KG1 (cell line): ENCODE results near the gene AJAP1.

ENCODE experiments used
- DNase-seq: peaks from one replicate; lab custom pipeline; 2025; lab: John Stamatoyannopoulos, UW

AJAP1 gene

DNA sequence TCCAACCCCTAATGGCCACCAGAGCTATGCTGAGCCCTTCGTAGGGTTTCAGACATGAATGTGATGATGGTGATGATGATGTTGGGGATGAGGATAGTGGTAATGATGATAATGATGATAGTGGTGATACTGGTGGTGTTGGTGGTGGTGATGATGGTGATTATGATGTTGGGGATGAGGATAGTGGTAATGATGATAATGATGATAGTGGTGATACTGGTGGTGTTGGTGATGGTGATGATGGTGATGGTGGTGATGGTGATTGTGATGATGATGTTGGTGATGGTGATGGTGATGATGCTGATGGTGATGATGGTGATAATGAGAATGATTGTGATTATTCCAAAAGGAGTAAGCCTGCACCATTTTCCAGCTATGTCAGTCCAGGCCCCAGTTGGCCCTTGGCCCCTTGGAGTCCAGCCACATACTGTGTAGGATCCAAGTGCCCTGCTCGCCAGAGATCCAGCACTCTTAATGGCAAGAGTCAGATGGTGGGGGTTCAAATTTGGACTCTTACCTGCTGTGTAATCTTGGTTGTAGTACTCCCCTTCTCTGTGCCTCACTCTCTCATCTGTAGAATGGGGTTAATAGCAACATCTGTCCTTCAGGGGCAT lies 28.3 kb downstream of the AJAP1 start:
- DNase-seq: no peak

GRCh38 chr1:4684136-4684535 lies 29.7 kb downstream of the AJAP1 start:
- DNase-seq: no peak

DNA sequence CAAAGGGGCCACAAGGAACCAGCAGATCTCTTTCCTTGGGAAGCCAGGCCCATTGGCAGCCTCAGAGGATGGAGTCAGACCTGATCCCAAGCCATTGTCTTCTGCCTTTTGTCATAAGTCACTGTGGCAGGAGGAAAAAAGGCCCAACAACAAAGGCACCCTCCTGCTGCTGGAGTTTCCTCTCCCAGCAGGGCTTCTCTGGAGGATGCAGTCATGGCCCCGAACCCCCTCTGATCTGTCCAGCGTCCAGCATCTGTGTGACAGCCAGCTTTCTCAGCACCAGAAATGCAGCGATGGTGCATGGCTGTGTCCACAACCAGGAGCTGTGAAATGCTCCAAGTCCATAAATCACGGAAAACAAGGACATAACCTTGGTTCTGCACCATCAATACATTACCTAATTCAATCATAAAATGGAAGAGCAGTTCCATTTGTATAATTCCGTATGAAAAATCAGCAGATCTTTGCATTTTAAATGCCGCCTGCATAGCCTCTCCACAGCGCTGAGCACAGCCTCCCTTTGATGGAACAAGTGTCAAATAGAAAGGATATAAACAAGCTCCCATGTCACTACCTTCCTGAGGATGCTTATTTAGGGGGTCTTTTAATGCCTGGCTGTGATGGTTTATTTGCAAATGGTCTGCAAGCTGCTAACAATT lies 30.6 kb downstream of the AJAP1 start:
- DNase-seq: no peak

DNA sequence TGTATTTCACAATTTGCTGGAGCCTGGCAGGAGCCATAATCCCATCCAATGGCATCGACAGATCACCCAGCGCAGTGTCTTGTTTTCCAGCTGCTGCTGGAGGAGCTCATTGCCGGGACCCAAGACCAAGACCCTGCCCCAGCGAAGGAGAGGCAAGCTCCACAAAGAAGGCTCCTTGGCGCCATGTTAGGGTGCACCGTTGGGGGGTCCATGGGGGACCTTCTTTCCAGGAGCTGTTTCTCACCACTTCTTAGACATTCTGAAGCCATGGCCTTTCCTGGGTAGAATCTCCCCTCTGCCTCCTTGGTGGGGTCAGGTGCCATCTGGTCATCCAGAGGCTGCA lies 31.1 kb downstream of the AJAP1 start:
- DNase-seq: no peak

- no peak for DNase-seq
Measured at GRCh38 chr1:4687943-4688342, 33.5 kb downstream of the AJAP1 start.

- no peak for DNase-seq
Measured at GRCh38 chr1:4689271-4689935, 35.0 kb downstream of the AJAP1 start.

- DNase-seq: no peak
Measured at GRCh38 chr1:4689941-4690635, 35.7 kb downstream of the AJAP1 start.

GRCh38 chr1:4690951-4691675 lies 36.7 kb downstream of the AJAP1 start:
- no peak for DNase-seq

DNA sequence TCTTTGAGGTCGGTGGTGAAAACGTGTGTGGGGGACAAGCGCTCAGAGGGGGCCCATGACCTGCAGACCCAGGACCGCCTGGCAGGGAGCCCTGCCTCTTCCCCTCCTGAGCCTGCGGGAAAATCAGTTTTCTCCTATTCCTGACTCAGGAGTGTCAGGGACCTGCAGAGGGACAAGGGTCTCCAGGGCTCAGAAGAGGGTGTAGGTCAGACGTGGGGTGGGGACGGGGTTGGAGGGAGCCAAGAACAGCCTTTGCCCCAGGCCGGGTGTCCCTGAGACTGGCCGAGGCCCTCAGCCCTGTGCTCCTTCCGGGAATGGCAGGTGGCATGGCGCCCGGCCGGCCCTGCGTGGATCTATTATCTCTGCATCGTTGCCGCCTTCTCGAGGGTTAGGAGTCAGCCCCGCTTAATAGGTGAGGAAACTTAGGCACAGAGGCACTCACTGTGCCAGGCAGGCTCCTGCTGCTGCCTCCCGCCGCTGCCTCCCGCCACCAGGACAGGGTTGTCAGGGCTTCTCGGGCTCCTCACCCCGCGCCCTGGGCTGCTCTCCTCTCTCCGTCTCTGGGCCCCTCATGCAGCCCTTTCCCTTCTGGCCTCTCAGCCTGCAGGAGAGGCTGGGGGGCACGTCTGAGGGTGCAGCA lies 37.5 kb downstream of the AJAP1 start:
- no peak for DNase-seq

GRCh38 chr1:4692437-4692836 lies 38.0 kb downstream of the AJAP1 start:
- no peak for DNase-seq

GRCh38 chr1:4693331-4693730 lies 38.9 kb downstream of the AJAP1 start:
- DNase-seq: no peak

DNA sequence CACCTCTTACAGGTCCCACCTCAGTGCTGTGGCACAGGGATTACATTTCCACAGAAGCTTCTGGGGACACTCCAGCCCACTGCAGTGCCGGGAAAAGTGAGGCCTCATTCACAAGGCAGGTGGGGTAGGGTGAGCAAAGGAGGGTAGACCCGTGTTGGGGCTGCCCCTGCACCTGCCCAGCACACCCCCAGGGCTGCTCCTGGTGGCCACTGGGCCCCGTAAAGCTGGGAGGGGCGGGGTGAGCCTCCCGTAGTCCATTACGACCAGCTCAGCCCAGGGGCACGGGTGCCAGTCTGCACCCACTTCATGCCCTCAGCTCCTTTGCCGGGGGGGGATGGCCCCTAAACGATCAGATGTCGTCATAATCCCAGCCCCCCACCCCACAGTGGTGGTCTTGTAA lies 39.5 kb downstream of the AJAP1 start:
- no peak for DNase-seq

GRCh38 chr1:4694492-4694891 lies 40.1 kb downstream of the AJAP1 start:
- no peak for DNase-seq

- DNase-seq: no peak
Measured at GRCh38 chr1:4695241-4695640, 40.8 kb downstream of the AJAP1 start.

GRCh38 chr1:4696161-4696745 lies 41.8 kb downstream of the AJAP1 start:
- DNase-seq: no peak

- no peak for DNase-seq
Measured at GRCh38 chr1:4696753-4697152, 42.3 kb downstream of the AJAP1 start.

GRCh38 chr1:4697801-4698200 lies 43.4 kb downstream of the AJAP1 start:
- no peak for DNase-seq

GRCh38 chr1:4698911-4699310 lies 44.5 kb downstream of the AJAP1 start:
- no peak for DNase-seq

- no peak for DNase-seq
Measured at GRCh38 chr1:4699376-4700301, 45.2 kb downstream of the AJAP1 start.

- no peak for DNase-seq
Measured at GRCh38 chr1:4700801-4701200, 46.4 kb downstream of the AJAP1 start.
